ENCODE results near the gene PPARD.
"Not testable (repeated sequence)": the region's sequence is repeated elsewhere in the genome, so short reads cannot be mapped to it uniquely, and the experiment has no call there.

DNA sequence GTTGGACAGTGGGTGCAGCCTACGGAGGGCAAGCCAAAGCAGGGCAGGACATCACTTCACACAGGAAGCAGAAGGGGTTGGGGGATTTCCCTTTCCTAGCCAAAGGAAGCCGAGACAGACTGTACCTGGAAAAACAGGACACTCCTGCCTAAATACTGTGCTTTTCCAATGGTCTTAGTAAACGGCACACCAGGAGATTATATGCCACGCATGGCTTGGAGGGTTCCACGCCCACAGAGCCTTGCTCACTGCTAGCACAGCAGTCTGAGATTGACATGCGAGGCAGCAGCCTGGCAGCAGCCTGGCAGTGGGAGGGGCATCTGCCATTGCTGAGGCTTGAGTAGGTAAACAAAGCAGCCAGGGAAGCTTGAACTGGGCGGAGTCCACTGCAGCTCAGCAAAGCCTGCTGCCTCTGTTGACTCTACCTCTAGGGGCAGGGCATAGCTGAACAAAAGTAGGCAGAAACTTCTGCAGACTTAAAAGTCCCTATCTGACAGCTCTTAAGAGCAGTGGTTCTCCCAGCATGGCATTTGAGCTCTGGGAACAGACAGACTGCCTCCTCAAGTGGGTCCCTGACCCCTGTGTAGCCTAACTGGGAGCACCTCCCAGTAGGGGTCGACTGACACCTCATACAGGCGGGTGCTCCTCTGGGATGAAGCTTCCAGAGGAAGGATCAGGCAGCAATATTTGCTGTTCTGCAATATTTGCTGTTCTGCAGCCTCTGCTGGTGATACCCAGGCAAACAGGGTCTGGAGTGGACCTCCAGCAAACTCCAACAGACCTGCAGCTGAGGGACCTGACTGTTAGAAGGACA, 10.1 kb upstream of the PPARD start:
- TF ChIP-seq EZH2 (IDR thresholded peaks at IDR 0.05; ENCODE audit: insufficient read depth, poor library complexity, severe bottlenecking); EZH2phosphoT487 (IDR thresholded peaks at IDR 0.05; ENCODE audit: insufficient read depth, low read depth): not testable (repeated sequence)
